ENCODE measurements around the gene ARHGEF7. TPM values are rescaled to one million over a fixed set of nuclear protein-coding genes. Genes with fewer than 3 reads are reported as not detected.

ARHGEF7 gene
- total and polyA plus RNA-seq, 2 experiments from 2014 or later, result 23.6 to 58.9 TPM

- TF ChIP-seq CREB1 (CRISPR knock-in tag; IDR thresholded peaks at IDR 0.05; ENCODE audit: low read depth) (no peak), ZNF462 (CRISPR knock-in tag; IDR thresholded peaks at IDR 0.05) (no peak), EZH2 (IDR thresholded peaks at IDR 0.05; ENCODE audit: low read depth, unreplicated experiment) (no peak), JUNB (IDR thresholded peaks at IDR 0.05; ENCODE audit: unreplicated experiment) (no peak), ZNF331 (CRISPR knock-in tag; IDR thresholded peaks at IDR 0.05; ENCODE audit: low read depth) (no peak), EZH2phosphoT487 (IDR thresholded peaks at IDR 0.05; ENCODE audit: unreplicated experiment) (no peak)
- TF ChIP-seq, protein P1, sequence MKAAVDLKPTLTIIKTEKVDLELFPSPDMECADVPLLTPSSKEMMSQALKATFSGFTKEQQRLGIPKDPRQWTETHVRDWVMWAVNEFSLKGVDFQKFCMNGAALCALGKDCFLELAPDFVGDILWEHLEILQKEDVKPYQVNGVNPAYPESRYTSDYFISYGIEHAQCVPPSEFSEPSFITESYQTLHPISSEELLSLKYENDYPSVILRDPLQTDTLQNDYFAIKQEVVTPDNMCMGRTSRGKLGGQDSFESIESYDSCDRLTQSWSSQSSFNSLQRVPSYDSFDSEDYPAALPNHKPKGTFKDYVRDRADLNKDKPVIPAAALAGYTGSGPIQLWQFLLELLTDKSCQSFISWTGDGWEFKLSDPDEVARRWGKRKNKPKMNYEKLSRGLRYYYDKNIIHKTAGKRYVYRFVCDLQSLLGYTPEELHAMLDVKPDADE (IDR thresholded peaks at IDR 0.05), result no peak
Observed at GRCh38 chr13:111230385-111230930, 115.3 kb downstream of the ARHGEF7 start (continued).

- Mint-ChIP-seq H3K27me3 (ENCODE audit: insufficient read depth, low read depth, poor library complexity) (peaks cover 2% of the 10 kb centered on the region), H3K27ac (no peak overlapping the region), H3K9me3 (no peaks in the 10 kb centered on the region), H3K36me3 (ENCODE audit: low read depth) (peaks cover 10% of the 10 kb centered on the region; the same call in 2 of the 3 replicates), H3K4me3 (no peak overlapping the region), H3K4me1 (peaks cover 33% of the 10 kb centered on the region)
- peaks cover 29% of the 10 kb centered on the region for H4K20me1 ChIP-seq (replicated peaks; ENCODE audit: insufficient read depth)
- H3K79me2 ChIP-seq (replicated peaks; ENCODE audit: insufficient read depth), result peaks cover 73% of the 10 kb centered on the region
- H3K4me3 ChIP-seq, result no peak overlapping the region
- DNase-seq (ENCODE audit: low spot score) (no peak), ATAC-seq (no peak)
- H3K27ac ChIP-seq (ENCODE audit: low read depth), result no peak overlapping the region
- no peaks in the 10 kb centered on the region for H3F3A ChIP-seq (replicated peaks; ENCODE audit: low read depth)
- no peaks in the 10 kb centered on the region for H3K9me2 ChIP-seq (ENCODE audit: insufficient read depth)
- no peaks in the 10 kb centered on the region for H3K27me3 ChIP-seq (ENCODE audit: insufficient read depth)
- H3K4me1 ChIP-seq (ENCODE audit: insufficient read depth), result no peaks in the 10 kb centered on the region
- H3K36me3 ChIP-seq (ENCODE audit: insufficient read depth), result peaks cover 5% of the 10 kb centered on the region; the same call in 1 of the 2 replicates
- no peak overlapping the region for H2AFZ ChIP-seq
- no peak overlapping the region for H3K4me2 ChIP-seq
- no peak for TF ChIP-seq CTCF (conservative IDR thresholded peaks at IDR 0.05; ENCODE audit: low read depth in 2 of 2)
- TF ChIP-seq, protein P2, sequence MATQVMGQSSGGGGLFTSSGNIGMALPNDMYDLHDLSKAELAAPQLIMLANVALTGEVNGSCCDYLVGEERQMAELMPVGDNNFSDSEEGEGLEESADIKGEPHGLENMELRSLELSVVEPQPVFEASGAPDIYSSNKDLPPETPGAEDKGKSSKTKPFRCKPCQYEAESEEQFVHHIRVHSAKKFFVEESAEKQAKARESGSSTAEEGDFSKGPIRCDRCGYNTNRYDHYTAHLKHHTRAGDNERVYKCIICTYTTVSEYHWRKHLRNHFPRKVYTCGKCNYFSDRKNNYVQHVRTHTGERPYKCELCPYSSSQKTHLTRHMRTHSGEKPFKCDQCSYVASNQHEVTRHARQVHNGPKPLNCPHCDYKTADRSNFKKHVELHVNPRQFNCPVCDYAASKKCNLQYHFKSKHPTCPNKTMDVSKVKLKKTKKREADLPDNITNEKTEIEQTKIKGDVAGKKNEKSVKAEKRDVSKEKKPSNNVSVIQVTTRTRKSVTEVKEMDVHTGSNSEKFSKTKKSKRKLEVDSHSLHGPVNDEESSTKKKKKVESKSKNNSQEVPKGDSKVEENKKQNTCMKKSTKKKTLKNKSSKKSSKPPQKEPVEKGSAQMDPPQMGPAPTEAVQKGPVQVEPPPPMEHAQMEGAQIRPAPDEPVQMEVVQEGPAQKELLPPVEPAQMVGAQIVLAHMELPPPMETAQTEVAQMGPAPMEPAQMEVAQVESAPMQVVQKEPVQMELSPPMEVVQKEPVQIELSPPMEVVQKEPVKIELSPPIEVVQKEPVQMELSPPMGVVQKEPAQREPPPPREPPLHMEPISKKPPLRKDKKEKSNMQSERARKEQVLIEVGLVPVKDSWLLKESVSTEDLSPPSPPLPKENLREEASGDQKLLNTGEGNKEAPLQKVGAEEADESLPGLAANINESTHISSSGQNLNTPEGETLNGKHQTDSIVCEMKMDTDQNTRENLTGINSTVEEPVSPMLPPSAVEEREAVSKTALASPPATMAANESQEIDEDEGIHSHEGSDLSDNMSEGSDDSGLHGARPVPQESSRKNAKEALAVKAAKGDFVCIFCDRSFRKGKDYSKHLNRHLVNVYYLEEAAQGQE (IDR thresholded peaks at IDR 0.05; ENCODE audit: unreplicated experiment), result no peak
- no peak for TF ChIP-seq ZNF114 (CRISPR knock-in tag; IDR thresholded peaks at IDR 0.05)
Observed at GRCh38 chr13:111232191-111232590, 117.1 kb downstream of the ARHGEF7 start.

All from GM23338 (cell line).